Caco-2 (cell line): ENCODE data around the gene CST5. TPM values are rescaled to one million over a fixed set of nuclear protein-coding genes. Genes with fewer than 3 reads are reported as not detected.

Experiments
- BruUV-seq: library from RNA; stranded (reverse); fragments of 400-500 nt; replicated peaks from 2 replicates; lab custom pipeline; 2021; lab: Mats Ljungman, UMichigan
- CTCF ChIA-PET: fragments of 300-600 bp; sonication (Branson Sonifier 250); formaldehyde crosslinking; loops from one replicate; lab custom pipeline; 2022; ENCODE audit warnings: antibody characterized with exemption; lab: Charles Lee
- POLR2A ChIA-PET: fragments of 300-600 bp; sonication (Branson Sonifier 250); formaldehyde crosslinking; loops from one replicate; lab custom pipeline; 2022; ENCODE audit warnings: antibody characterized with exemption; lab: Charles Lee
- DNase-seq, 2 experiments: peaks; one replicate each; pipeline versions ENCODE4 v3.0.0 to v3.0.0-alpha.2; 2020 to 2022
- H3K27me3 ChIP-seq: replicated peaks from 2 replicates; pipeline ENCODE4 v1.6.0; 2011; ENCODE audit warnings: low read length; ENCODE audit not compliant: control insufficient read depth, insufficient read depth
- H3K36me3 ChIP-seq: 2 replicates; pipeline ENCODE4 v1.5.1; 2011; ENCODE audit warnings: low read length; ENCODE audit not compliant: control insufficient read depth, insufficient read depth
- H3K4me1 ChIP-seq: fragments of 250-450 bp; sonication (Bioruptor Pico); 2 replicates; pipeline ENCODE4 v1.5.1; 2020; ENCODE audit warnings: mild to moderate bottlenecking
- H3K4me3 ChIP-seq: 2 replicates; pipeline ENCODE4 v1.5.1; 2011; ENCODE audit warnings: low read depth, mild to moderate bottlenecking, control low read depth, low read length
- H3K9me3 ChIP-seq: fragments of 250-450 bp; sonication (Bioruptor Pico); 2 replicates; pipeline ENCODE4 v1.5.1; 2020; ENCODE audit warnings: mild to moderate bottlenecking, moderate library complexity
- H3K27ac Mint-ChIP-seq: one replicate; pipeline ENCODE4 v1.8.0; 2022; ENCODE audit warnings: mixed read lengths; ENCODE audit not compliant: unreplicated experiment
- H3K27me3 Mint-ChIP-seq: one replicate; pipeline ENCODE4 v1.8.0; 2022; ENCODE audit warnings: mixed read lengths; ENCODE audit not compliant: insufficient read depth, unreplicated experiment
- H3K36me3 Mint-ChIP-seq: one replicate; pipeline ENCODE4 v1.8.0; 2022; ENCODE audit warnings: mild to moderate bottlenecking, mixed read lengths; ENCODE audit not compliant: insufficient read depth, unreplicated experiment
- H3K4me1 Mint-ChIP-seq: one replicate; pipeline ENCODE4 v1.8.0; 2022; ENCODE audit warnings: low read depth, mixed read lengths; ENCODE audit not compliant: unreplicated experiment
- H3K4me3 Mint-ChIP-seq: one replicate; pipeline ENCODE4 v1.8.0; 2022; ENCODE audit warnings: mild to moderate bottlenecking, moderate library complexity, mixed read lengths; ENCODE audit not compliant: unreplicated experiment
- H3K9me3 Mint-ChIP-seq: one replicate; pipeline ENCODE4 v1.8.0; 2022; ENCODE audit warnings: mixed read lengths; ENCODE audit not compliant: unreplicated experiment
- CTCF ChIP-seq, 2 experiments: fragments of 200-600 bp in 1 of 2; IDR thresholded peaks; 1 replicate in 1 of 2; 2 replicates in 1 of 2; pipeline versions ENCODE4 v1.5.1 to v1.8.0; 2011 to 2022; ENCODE audit warnings: antibody characterized with exemption in 1 of 2, control low read depth in 1 of 2, inconsistent platforms in 1 of 2, low read depth in 1 of 2, low read length in 1 of 2, mild to moderate bottlenecking in 1 of 2, moderate library complexity in 1 of 2; ENCODE audit not compliant: insufficient read depth in 1 of 2, severe bottlenecking in 1 of 2, unreplicated experiment in 1 of 2
- intact Hi-C: fragments of 100-400 bp; cut with micrococcal nuclease; formaldehyde crosslinking; loops from one replicate; pipeline ENCODE4 v1.10.0; 2022; ENCODE audit not compliant: unreplicated experiment
- total RNA-seq: library from RNA; stranded (reverse); gene quantifications from 2 replicates; pipeline ENCODE4 v1.2.3, GENCODE V29; 2022

CST5 gene
- total RNA-seq, 1 experiment from 2014 or later: not detected

- BruUV-seq: no TSS peak
- Mint-ChIP-seq H3K4me1 (no peaks in the 10 kb centered on the region), H3K27me3 (peaks cover 8% of the 10 kb centered on the region), H3K36me3 (no peaks in the 10 kb centered on the region), H3K27ac (no peak overlapping the region), H3K4me3 (no peak overlapping the region), H3K9me3 (no peaks in the 10 kb centered on the region)
- H3K27me3 ChIP-seq: no peaks in the 10 kb centered on the region
- ChIA-PET CTCF (interaction anchor here (0.6 to 1.4 kb wide), 4 partner anchors 89 to 221 kb away, joined by 3 to 4 read pairs (median 3); no protein-coding TSS in a partner anchor), POLR2A (no interaction called here)
- intact Hi-C loops: loop anchor here (1.0 to 10.0 kb wide), 6 partner anchors 38 to 275 kb away; no protein-coding TSS in a partner anchor
- DNase-seq: peak; percentile 78 to 80
- peaks cover under 1% of the 10 kb centered on the region; the same call in 1 of the 2 replicates for H3K4me1 ChIP-seq
- H3K4me3 ChIP-seq: no peak overlapping the region
- H3K36me3 ChIP-seq: no peaks in the 10 kb centered on the region
- TF ChIP-seq CTCF (IDR thresholded peaks at IDR 0.05; ENCODE audit: insufficient read depth in 1 of 2, low read depth in 1 of 2, low read length in 1 of 2, severe bottlenecking in 1 of 2, unreplicated experiment in 1 of 2): peak; percentile 79 to 86
- H3K9me3 ChIP-seq: no peaks in the 10 kb centered on the region
Observed at GRCh38 chr20:23889775-23890187, 10.2 kb upstream of the CST5 start.

DNA sequence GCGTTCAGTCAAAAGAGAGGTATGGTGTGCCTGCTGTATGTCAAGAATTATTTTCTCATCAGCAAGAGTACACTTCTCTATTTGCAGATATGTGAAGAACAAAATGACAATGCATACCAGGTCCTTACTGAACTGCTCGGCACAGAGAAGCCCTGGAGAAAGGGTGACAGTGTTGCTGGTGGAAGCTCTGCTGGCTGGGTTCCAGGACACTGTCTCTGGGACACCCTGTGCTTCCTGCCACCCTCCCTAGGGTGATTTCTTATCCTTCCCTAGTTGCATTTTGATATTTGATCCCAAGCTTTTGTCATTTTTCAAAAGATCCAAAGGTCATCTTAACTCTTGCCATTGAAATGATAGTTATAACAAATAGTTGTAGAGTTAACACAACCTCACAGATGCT is 8.3 kb upstream of the CST5 start:
- TF ChIP-seq CTCF (IDR thresholded peaks at IDR 0.05; ENCODE audit: insufficient read depth in 1 of 2, low read depth in 1 of 2, low read length in 1 of 2, severe bottlenecking in 1 of 2, unreplicated experiment in 1 of 2): no peak
- H3K9me3 Mint-ChIP-seq: no peaks in the 10 kb centered on the region
- H3K4me3 ChIP-seq: no peak overlapping the region
- H3K36me3 Mint-ChIP-seq: no peaks in the 10 kb centered on the region
- peaks cover 20% of the 10 kb centered on the region for H3K4me1 ChIP-seq
- ChIA-PET POLR2A (no interaction called here), CTCF (interaction anchor here (1.3 kb wide), 1 partner anchor 50 kb away, joined by 5 read pairs; no protein-coding TSS in a partner anchor)
- intact Hi-C loops: loop anchor here (2.0 to 10.0 kb wide), 3 partner anchors 49 to 223 kb away; no protein-coding TSS in a partner anchor
- H3K4me3 Mint-ChIP-seq: no peak overlapping the region
- H3K27me3 Mint-ChIP-seq: no peaks in the 10 kb centered on the region
- H3K4me1 Mint-ChIP-seq: peaks cover 7% of the 10 kb centered on the region
- no peak for DNase-seq
- H3K27me3 ChIP-seq: no peaks in the 10 kb centered on the region
- no peaks in the 10 kb centered on the region for H3K36me3 ChIP-seq
- BruUV-seq: no TSS peak
- no peak overlapping the region for H3K27ac Mint-ChIP-seq
- H3K9me3 ChIP-seq: no peaks in the 10 kb centered on the region

DNA sequence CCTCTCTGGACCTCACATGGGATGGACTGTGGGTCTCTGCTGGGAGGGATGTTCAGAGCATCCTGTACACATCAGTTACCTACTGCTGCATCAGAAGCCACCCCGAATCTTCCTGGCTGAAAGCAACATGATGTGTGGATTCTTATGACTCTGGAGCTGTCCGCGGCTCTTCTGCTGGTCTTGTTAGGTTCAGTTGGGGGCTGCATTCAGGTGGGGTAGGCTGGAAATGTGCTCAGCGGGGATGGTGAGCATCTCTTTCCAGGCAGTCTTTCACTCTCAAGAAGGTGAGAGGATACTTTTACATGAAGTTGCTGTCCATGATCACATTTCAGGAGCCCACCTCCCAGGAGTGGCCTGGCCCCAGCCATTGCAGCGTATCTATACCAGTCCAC is 5.2 kb upstream of the CST5 start:
- no TSS peak for BruUV-seq
- Mint-ChIP-seq H3K9me3 (no peaks in the 10 kb centered on the region), H3K4me1 (peaks cover 15% of the 10 kb centered on the region), H3K4me3 (no peak overlapping the region), H3K27me3 (no peaks in the 10 kb centered on the region), H3K36me3 (no peaks in the 10 kb centered on the region), H3K27ac (peak overlapping the region; percentile 29)
- H3K4me1 ChIP-seq: peaks cover 30% of the 10 kb centered on the region
- no peak for TF ChIP-seq CTCF (IDR thresholded peaks at IDR 0.05; ENCODE audit: insufficient read depth in 1 of 2, low read depth in 1 of 2, low read length in 1 of 2, severe bottlenecking in 1 of 2, unreplicated experiment in 1 of 2)
- ChIA-PET POLR2A (interaction anchor here (0.6 kb wide), 1 partner anchor 1494 kb away, joined by 6 read pairs; no protein-coding TSS in a partner anchor), CTCF (no interaction called here)
- H3K9me3 ChIP-seq: no peaks in the 10 kb centered on the region
- H3K36me3 ChIP-seq: no peaks in the 10 kb centered on the region
- DNase-seq: no peak
- no peak overlapping the region for H3K4me3 ChIP-seq
- no peaks in the 10 kb centered on the region for H3K27me3 ChIP-seq
- intact Hi-C loops: loop anchor here (5.0 to 10.0 kb wide), 2 partner anchors 87 to 220 kb away; no protein-coding TSS in a partner anchor
